GM15510 (cell line): ENCODE results near the gene HOXB7.

Experiments used
- POLR2A ChIP-seq: IDR thresholded peaks from 3 replicates; pipeline ENCODE4 v1.6.1; 2011; ENCODE audit warnings: borderline replicate concordance; ENCODE audit not compliant: insufficient read length; ENCODE audit errors: extremely low read depth

HOXB7 gene

GRCh38 chr17:48621410-48622392 lies 10.9 kb upstream of the HOXB7 start:
- no peak for TF ChIP-seq POLR2A

DNA sequence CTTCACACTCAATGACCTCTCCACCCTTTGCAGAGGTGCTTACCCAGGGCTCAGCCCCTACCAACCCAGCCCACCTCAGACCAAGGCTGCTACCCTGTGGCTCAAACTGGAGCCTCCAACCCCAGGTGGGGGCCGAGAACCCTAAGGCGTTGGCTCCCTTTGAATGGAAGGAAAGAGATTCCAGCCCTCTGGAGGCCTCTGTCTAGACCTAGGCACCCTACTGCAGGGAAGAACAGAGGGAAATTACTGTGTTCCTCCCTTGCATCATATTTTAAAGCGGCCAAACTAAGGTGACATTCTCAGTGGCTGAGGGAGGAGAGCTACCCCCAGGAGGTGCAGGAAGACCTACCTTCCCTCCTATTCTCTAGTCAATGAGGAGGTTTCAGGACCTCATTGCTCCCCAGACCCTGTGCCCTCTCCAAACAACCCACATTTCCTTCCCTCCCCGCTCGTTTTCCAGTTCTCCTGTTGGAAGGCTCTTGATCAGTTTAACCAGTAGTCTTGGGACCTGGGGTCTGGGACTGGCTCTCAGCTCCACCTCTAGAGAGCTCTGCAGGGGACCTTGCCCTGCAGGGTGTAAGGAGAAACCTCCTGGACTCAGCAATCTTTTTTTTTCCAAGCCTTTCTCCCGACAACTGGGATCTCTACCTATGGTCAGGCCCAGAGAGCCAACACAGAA lies 9.8 kb upstream of the HOXB7 start:
- TF ChIP-seq POLR2A = no peak

- no peak for TF ChIP-seq POLR2A
These were observed 9.1 kb upstream of the HOXB7 start for GRCh38 chr17:48619826-48620449.

GRCh38 chr17:48618256-48618896 lies 7.6 kb upstream of the HOXB7 start:
- no peak for TF ChIP-seq POLR2A

DNA sequence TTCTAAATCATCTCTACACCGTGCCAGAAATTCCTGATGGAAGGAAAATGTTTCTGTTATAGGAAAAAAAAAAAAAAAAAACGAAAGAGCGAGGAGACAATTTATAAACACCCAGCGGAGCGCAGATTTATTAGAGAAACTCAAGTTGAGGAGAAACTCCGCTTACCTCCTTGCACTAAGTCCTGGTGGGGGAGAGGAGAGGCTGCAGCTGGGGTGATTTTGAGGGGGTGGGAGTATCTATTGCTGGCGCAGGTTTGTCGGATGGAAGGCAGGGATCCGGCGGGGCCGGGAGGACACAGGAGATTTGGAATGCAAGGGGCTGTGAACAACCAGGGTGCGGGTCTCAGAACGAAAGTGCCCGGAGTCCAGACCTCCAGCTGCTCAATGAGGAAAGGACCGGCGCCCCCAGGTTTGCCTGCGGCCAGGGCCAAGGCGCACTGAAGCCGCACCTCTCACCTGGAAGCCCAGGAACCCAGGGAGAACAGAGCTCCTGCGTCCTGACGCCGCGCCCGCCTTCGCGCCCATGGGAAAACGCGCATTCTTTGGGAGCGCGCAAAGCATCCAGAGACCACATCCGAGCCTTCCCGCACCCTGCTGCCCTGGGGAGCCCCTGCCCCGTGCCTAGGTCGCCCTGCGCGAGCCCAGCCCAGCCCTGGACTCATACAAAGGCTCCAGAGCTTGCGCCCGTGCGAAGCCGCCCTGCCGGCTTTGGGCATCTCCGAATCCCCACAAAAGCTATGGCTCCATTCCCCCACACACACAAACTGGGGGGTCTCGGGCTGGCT lies 6.8 kb upstream of the HOXB7 start:
- TF ChIP-seq POLR2A = no peak

- no peak for TF ChIP-seq POLR2A
These were observed 6.1 kb upstream of the HOXB7 start for GRCh38 chr17:48616717-48617470.

- TF ChIP-seq POLR2A = no peak
These were observed 5.3 kb upstream of the HOXB7 start for GRCh38 chr17:48615963-48616716.

DNA sequence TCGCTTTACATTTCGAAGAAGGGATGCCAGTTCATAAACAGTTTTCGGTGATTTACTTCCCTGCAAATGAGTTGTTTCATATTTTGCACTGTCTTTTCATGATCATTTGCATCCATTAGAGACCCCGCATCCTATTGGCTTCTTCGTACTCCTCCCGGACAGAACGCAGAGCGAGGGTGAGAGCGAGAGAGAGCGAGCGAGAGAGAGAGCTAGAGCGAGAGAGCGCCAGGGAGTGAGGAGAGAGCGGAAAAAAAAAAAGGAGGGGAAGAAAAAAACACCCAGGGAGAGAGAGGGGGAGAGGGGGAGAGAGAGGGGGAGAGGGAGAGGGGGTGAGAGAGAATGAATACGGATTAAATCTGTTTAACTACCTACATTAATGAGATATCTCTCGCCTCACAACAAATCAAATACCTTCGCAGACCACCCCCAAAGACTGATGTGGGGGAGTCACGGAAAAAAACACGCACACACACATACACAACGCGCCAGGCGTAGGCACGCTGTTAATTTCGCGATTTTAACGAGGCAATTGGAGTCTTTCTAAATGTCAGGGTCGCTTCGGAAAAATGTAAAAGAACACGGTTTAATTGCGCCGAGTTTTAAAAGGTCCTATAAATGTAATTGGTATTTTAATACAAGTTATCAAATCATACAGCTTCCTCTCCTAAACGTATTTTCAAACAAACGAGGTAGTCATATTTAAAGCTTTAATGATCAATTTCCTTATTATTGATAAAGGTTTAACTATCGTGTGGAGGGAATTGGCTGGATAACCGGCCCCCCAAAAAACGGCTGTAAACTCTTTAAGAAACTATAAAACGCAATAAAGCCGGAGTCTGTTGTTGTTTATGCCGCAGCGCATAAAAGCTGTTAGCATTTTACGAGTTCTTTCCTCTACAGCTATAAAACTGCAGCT lies 4.5 kb upstream of the HOXB7 start, which contains the start of gene HOXB8:
Gene HOXB8, minus strand, starts transcription at position 246 of the 916 bp plus-strand sequence. CDS start 588 bp downstream, outside the sequence.
- TF ChIP-seq POLR2A = no peak

DNA sequence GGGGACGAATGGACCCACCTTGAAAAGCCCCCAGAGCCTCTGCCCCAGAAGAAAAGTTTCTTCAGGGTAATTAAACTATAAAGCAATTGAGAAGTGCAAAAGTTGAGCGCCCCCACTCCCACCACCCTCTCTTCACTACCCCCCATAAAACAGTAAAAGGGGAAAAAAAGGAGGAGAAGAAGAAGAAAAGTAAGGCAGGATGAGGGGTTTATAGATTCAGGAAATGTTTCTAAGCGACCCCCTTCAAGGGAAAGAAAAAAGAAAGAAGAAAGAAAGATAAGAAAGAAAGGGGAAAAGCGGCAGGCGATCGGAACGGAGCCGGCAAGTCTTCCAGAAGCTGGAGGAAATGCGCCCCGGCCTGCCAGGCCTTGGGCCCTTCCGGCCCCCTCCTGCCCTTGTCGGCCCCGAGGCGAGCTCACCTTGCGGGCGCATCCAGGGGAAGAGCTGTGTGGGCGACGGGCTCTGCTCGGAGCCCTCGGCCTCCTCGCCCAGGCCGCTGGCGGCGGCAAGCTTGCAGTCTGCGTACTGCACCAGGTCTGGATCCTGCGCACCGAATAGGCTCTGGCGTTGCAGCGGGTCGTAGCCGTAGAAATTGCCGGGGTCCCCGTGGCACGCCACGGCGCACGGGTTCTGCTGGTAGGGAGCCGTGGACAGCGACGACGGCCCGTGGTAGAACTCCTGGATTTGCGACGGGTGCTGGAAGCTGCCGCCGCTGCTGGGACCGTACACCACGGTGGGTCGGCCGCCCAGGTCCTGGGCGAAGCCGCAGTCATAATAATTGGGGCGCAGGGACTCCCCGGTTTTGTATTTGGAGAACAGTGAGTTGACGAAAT lies 3.3 kb upstream of the HOXB7 start:
- no peak for TF ChIP-seq POLR2A

DNA sequence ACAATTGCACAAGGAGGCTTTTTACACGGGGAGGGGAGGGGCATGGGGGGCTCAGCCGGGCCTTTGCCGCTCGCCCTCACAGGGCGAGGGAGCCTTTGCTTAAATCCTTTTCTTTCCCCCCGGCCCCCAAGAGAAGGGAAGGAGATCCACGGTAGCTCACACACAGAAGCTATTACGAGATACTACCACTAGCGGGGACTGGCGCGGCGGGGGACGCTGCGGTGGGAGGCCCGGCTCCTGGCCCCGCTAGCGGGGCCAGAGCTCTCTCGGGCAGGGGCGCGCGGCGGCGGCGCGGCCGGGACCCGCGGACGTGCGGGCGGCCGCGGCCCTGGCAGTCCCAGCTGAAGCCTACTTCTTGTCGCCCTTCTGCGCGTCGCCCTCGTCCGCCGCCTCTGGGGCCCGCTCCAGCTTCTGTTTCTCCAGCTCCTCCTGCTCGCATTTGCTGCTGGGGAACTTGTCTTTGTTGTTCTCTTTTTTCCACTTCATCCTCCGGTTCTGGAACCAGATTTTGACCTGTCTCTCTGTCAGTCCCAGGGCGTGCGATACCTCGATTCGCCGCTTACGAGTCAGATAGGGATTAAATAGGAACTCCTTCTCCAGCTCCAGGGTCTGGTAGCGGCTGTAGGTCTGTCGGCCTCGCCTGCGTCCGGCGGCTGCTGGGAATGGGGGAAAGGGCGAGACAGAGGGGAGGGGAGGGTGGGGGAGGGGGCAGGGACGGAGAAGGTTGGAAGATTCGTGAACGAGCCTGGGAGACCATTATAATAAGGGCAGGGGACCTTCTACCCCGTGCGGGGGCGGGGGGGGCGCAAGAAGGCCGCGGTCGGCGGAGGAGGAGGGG lies 2.3 kb upstream of the HOXB7 start:
- TF ChIP-seq POLR2A = no peak
